ENCODE results near the gene PABPN1L.

Gene PABPN1L

DNA sequence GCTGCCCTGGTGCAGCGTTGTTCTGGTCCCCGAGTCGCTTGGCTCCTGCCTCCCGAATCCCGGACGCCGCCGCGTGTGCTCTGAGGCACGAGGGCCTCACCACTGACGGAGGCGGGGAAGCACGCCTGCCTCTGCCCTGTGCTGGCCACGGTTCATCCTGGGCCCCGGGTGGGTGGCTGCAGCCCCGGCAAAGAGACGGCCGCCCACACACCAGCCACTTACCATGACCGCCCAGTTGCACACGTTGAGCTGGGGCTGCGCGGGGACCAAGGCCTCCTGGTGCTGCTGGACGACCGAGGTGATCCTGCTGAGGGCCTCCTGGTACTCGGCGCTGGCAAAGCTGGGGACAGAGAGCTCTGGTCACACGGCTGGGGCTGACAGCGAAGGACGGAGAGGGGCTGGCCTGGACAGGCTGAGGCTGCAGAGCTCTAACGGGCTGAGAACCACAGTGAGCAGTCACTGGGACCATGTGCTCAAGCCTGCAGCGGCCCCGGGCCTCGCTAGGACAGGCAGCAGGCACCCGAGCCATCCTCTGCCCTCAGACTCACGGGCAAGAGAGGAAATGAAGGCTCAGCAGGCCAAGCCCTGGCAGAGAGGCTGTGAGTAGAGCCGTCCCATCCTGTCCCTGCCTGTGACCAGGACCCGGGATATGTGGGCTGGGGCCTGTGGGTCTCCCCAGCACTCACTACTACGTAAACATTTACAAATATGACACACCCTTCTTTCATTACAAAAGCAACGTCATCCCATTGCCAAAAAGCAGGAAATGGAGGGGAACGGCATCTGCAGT is 48.5 kb downstream of the PABPN1L start:
- ChIA-PET CTCF (no interaction called here), POLR2A (no interaction called here)
- TF ChIP-seq L3MBTL2 (conservative IDR thresholded peaks at IDR 0.05), result no peak
- TF ChIP-seq ELF4 (IDR thresholded peaks at IDR 0.05), result no peak
- no peak for TF ChIP-seq LEF1 (IDR thresholded peaks at IDR 0.05; ENCODE audit: borderline replicate concordance)
- no peak for TF ChIP-seq TARDBP (IDR thresholded peaks at IDR 0.05)
- no peak for TF ChIP-seq HDGF (IDR thresholded peaks at IDR 0.05; ENCODE audit: borderline replicate concordance)
- no peak for TF ChIP-seq BHLHE40 (IDR thresholded peaks at IDR 0.05; ENCODE audit: borderline replicate concordance)
- no peak for TF ChIP-seq SUZ12 (IDR thresholded peaks at IDR 0.05)
- no peak for TF ChIP-seq ARNT (IDR thresholded peaks at IDR 0.05)
- TF ChIP-seq FOXA1 (IDR thresholded peaks at IDR 0.05), result no peak
- TF ChIP-seq NFRKB (IDR thresholded peaks at IDR 0.05), result no peak
- no peak for TF ChIP-seq CTBP1 (IDR thresholded peaks at IDR 0.05; ENCODE audit: borderline replicate concordance)
- no peak for TF ChIP-seq FOXM1 (IDR thresholded peaks at IDR 0.05; ENCODE audit: borderline replicate concordance)
- TF ChIP-seq SP1 (IDR thresholded peaks at IDR 0.05), result no peak
- no peak for TF ChIP-seq FOXK2 (IDR thresholded peaks at IDR 0.05)
- TF ChIP-seq, protein P1, sequence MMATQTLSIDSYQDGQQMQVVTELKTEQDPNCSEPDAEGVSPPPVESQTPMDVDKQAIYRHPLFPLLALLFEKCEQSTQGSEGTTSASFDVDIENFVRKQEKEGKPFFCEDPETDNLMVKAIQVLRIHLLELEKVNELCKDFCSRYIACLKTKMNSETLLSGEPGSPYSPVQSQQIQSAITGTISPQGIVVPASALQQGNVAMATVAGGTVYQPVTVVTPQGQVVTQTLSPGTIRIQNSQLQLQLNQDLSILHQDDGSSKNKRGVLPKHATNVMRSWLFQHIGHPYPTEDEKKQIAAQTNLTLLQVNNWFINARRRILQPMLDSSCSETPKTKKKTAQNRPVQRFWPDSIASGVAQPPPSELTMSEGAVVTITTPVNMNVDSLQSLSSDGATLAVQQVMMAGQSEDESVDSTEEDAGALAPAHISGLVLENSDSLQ (IDR thresholded peaks at IDR 0.05), result no peak
- no peak for TF ChIP-seq ZNF384 (IDR thresholded peaks at IDR 0.05)
- DNase-seq (ENCODE audit: extremely low spot score), result no peak

DNA sequence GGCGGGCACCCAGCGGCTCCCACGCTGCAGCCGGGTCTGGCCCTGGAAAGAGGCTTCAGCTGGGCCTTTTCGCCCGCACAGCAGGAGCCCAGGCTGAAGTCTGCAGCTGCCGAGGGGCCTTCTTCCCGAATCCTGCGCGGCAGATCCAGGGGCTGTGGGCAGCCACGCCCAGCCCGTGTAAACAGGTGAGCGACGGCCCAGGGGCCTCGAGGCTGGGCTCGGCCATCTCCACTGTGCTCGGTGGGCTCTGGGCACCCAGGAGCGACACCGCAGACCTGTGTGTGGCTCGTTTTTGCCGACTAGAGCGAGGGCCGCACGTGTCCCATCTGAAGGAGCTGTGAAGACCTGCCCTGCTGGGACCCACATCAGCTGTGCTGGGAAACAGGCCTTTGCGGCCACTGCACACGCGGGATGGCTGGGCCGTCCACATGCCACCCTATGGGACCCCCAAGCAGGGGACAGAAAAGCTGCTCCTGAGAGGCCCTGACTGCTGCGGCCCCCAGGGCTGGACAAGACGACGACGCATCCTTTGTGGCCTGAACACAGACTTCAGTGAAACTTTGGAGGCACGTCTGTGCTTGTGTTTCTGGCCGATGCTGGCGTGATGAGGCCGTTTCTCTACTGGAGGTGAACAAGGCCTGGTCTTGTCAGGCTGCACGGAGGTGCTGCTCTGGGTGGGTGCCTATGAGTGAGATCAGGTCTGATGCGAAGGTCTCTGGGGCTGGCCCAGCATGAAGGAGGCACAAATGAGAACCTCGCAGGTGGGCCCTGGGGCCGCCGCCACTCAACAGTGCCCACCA is 49.5 kb downstream of the PABPN1L start:
- POLR2A ChIA-PET, result no interaction called here
- CTCF ChIA-PET, result no interaction called here
- TF ChIP-seq LEF1 (IDR thresholded peaks at IDR 0.05; ENCODE audit: borderline replicate concordance) (no peak), FOXM1 (IDR thresholded peaks at IDR 0.05; ENCODE audit: borderline replicate concordance) (no peak), TARDBP (IDR thresholded peaks at IDR 0.05) (no peak)
- no peak for DNase-seq (ENCODE audit: extremely low spot score)

DNA sequence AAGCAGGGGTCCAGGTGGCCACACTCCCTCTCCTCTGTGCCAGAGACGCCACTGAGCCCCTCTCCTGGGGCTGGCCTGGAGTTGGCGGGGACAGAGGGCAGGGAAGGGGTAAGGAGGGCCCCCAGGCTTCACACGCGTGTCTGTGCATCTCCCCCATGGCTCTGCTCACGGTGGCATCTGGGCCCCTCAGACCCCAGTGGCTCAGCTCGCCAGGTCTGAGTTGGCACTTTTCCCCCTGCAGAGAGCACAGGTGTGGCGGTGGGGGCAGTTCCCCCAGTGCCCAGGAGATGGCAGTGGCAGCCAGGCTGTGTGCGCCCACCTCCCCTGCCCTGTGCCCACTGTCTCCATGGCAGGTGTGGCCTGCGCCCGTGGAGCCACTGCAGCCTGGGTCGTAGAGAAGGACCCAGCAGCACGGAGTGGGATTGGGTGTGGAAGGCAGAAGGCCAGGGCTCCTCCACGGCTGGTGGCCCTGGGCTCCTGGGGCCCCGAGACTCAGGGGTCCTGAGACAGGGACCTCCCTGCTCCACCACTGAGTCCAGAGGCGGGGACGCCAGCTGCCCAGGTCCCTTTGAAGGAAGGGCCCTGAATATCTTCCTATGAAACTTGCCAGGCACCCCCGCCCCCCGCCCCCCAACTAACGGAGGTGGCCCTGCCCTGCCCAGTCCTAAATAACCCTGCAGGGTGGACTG is 50.4 kb downstream of the PABPN1L start:
- POLR2A ChIA-PET, result interaction anchor here (0.9 kb wide), 1 partner anchor 42 kb away, joined by 3 read pairs; no protein-coding TSS in a partner anchor
- CTCF ChIA-PET, result interaction anchor here (0.6 kb wide), 1 partner anchor 40 kb away, joined by 4 read pairs; no protein-coding TSS in a partner anchor
- no peak for DNase-seq (ENCODE audit: extremely low spot score)
- no peak for TF ChIP-seq TARDBP (IDR thresholded peaks at IDR 0.05)
- TF ChIP-seq FOXK2 (IDR thresholded peaks at IDR 0.05), result no peak
- no peak for TF ChIP-seq CTBP1 (IDR thresholded peaks at IDR 0.05; ENCODE audit: borderline replicate concordance)
- no peak for TF ChIP-seq ELF4 (IDR thresholded peaks at IDR 0.05)
- TF ChIP-seq ZNF384 (IDR thresholded peaks at IDR 0.05), result no peak
- no peak for TF ChIP-seq SUZ12 (IDR thresholded peaks at IDR 0.05)
- TF ChIP-seq ARNT (IDR thresholded peaks at IDR 0.05), result no peak
- TF ChIP-seq, protein P1 (IDR thresholded peaks at IDR 0.05), result no peak
- no peak for TF ChIP-seq FOXA1 (IDR thresholded peaks at IDR 0.05)
- TF ChIP-seq SP1 (IDR thresholded peaks at IDR 0.05), result no peak
- TF ChIP-seq L3MBTL2 (conservative IDR thresholded peaks at IDR 0.05), result no peak
- TF ChIP-seq NFRKB (IDR thresholded peaks at IDR 0.05), result no peak
- TF ChIP-seq FOXM1 (IDR thresholded peaks at IDR 0.05; ENCODE audit: borderline replicate concordance), result no peak
- TF ChIP-seq LEF1 (IDR thresholded peaks at IDR 0.05; ENCODE audit: borderline replicate concordance), result no peak
- no peak for TF ChIP-seq BHLHE40 (IDR thresholded peaks at IDR 0.05; ENCODE audit: borderline replicate concordance)
- TF ChIP-seq HDGF (IDR thresholded peaks at IDR 0.05; ENCODE audit: borderline replicate concordance), result no peak

DNA sequence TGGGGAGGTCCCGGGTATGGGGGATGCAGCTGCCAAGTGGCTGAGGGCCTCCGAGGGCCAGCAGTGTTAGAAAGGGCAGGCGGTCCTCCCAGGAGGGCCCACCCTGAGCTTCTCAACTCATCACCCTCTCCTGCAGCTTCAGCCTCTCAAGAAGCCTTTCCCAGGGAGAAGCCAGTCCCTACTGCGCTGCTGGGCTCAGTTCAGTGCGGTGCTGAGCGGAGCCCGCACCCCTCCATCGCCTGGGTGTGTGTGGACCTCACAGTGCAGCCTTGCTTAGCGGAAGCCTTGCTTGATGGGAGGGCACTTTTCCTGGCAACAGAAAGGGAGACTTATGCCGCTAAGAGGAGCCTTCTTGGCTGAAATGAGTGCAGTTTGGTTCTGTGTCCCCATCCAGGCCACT is 51.2 kb downstream of the PABPN1L start:
- DNase-seq (ENCODE audit: extremely low spot score), result no peak
- ChIA-PET POLR2A (interaction anchor here (0.9 kb wide), 1 partner anchor 43 kb away, joined by 3 read pairs; no protein-coding TSS in a partner anchor), CTCF (interaction anchor here (0.6 kb wide), 1 partner anchor 41 kb away, joined by 4 read pairs; no protein-coding TSS in a partner anchor)
- TF ChIP-seq ZNF384 (IDR thresholded peaks at IDR 0.05) (no peak), BHLHE40 (IDR thresholded peaks at IDR 0.05; ENCODE audit: borderline replicate concordance) (no peak), CTBP1 (IDR thresholded peaks at IDR 0.05; ENCODE audit: borderline replicate concordance) (no peak), LEF1 (IDR thresholded peaks at IDR 0.05; ENCODE audit: borderline replicate concordance) (no peak), ELF4 (IDR thresholded peaks at IDR 0.05) (no peak), L3MBTL2 (conservative IDR thresholded peaks at IDR 0.05) (no peak), FOXA1 (IDR thresholded peaks at IDR 0.05) (no peak), NFRKB (IDR thresholded peaks at IDR 0.05) (no peak), FOXK2 (IDR thresholded peaks at IDR 0.05) (no peak), SP1 (IDR thresholded peaks at IDR 0.05) (no peak), SUZ12 (IDR thresholded peaks at IDR 0.05) (no peak), FOXM1 (IDR thresholded peaks at IDR 0.05; ENCODE audit: borderline replicate concordance) (no peak), TARDBP (IDR thresholded peaks at IDR 0.05) (no peak), HDGF (IDR thresholded peaks at IDR 0.05; ENCODE audit: borderline replicate concordance) (no peak)
- TF ChIP-seq, protein P1 (IDR thresholded peaks at IDR 0.05), result no peak

DNA sequence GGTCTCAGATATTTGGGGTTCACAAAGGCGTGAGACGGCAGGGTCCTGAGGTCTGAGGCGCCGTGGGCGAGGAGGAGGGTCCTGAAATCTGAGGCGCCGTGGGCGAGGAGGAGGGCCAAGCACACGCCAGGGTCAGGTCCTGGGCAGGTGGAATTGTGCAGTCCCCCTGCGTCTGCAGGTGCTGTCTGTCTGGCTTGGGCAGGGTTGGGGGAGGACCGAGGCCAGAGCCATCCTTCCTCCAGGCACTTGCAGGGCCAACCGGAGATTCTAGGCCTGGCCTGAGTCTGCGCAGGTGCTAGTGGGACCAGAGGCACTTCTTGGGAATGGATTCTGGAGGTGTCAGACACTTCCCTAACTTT is 52.3 kb downstream of the PABPN1L start:
- POLR2A ChIA-PET, result interaction anchor here (1.2 kb wide), 1 partner anchor 351 kb away, joined by 3 read pairs; no protein-coding TSS in a partner anchor
- CTCF ChIA-PET, result interaction anchor here (0.5 to 1.8 kb wide), 2 partner anchors 200 to 402 kb away, joined by 3 to 5 read pairs; no protein-coding TSS in a partner anchor
- no peak for TF ChIP-seq LEF1 (IDR thresholded peaks at IDR 0.05; ENCODE audit: borderline replicate concordance)
- TF ChIP-seq SUZ12 (IDR thresholded peaks at IDR 0.05), result no peak
- TF ChIP-seq TARDBP (IDR thresholded peaks at IDR 0.05), result no peak
- no peak for TF ChIP-seq SP1 (IDR thresholded peaks at IDR 0.05)
- no peak for TF ChIP-seq ZNF384 (IDR thresholded peaks at IDR 0.05)
- TF ChIP-seq HDGF (IDR thresholded peaks at IDR 0.05; ENCODE audit: borderline replicate concordance), result no peak
- no peak for TF ChIP-seq ARNT (IDR thresholded peaks at IDR 0.05)
- TF ChIP-seq ELF4 (IDR thresholded peaks at IDR 0.05), result no peak
- TF ChIP-seq FOXK2 (IDR thresholded peaks at IDR 0.05), result no peak
- no peak for TF ChIP-seq CTBP1 (IDR thresholded peaks at IDR 0.05; ENCODE audit: borderline replicate concordance)
- no peak for TF ChIP-seq BHLHE40 (IDR thresholded peaks at IDR 0.05; ENCODE audit: borderline replicate concordance)
- TF ChIP-seq FOXM1 (IDR thresholded peaks at IDR 0.05; ENCODE audit: borderline replicate concordance), result no peak
- no peak for DNase-seq (ENCODE audit: extremely low spot score)
